ENCODE results near the gene CADPS2.

CADPS2 gene

DNA sequence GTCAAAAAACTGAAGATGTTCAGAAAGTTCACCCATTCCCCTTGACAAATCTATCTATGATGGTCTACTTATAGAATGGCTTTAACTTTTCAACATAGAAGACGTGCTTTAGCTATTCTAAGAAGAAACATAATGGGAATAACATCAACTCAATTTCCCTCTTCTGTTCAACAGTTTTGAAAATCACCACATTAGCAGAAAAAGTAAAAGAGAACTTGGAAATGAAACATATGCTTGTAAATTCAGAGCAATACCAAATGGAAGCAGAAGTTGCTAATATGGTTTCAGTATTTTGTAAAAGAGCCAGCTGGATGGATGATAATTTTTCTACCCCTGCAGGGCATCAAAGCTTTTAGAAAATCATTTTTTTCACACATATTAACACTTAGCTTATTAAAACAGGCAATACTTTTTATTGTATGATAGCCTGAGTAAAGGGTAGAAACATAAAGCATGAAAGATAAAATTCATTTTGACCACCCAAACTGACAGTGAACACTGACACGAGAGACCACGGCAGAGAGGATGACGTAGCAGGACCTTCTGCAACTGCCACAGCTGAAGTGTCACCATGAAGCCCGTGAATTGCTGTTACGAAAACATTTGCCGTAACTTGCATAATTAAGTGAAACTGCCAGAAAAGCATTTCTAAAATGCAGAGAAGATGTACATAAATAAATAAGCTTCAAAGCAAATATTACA, 542.5 kb downstream of the CADPS2 start:
- no peak for FAIRE-seq

DNA sequence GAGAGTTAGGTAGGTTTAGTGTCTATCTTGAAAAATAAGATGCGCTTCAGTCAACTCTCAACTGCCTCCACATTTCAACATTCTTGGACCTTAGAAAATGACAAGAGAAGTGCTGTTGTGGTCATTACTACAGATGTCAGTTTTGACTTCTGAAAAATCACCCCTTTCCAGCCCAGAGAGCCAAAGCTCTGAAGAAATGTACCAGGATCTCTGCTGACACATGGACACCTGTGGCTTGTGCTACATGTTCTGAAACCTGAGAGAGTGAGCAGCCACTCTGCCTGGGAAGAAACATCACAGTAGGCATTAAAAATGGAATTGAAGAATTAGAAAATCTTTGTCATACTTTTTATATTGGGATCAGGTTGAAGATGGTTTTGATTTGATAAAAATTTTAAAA, 545.8 kb downstream of the CADPS2 start:
- no peak for FAIRE-seq

DNA sequence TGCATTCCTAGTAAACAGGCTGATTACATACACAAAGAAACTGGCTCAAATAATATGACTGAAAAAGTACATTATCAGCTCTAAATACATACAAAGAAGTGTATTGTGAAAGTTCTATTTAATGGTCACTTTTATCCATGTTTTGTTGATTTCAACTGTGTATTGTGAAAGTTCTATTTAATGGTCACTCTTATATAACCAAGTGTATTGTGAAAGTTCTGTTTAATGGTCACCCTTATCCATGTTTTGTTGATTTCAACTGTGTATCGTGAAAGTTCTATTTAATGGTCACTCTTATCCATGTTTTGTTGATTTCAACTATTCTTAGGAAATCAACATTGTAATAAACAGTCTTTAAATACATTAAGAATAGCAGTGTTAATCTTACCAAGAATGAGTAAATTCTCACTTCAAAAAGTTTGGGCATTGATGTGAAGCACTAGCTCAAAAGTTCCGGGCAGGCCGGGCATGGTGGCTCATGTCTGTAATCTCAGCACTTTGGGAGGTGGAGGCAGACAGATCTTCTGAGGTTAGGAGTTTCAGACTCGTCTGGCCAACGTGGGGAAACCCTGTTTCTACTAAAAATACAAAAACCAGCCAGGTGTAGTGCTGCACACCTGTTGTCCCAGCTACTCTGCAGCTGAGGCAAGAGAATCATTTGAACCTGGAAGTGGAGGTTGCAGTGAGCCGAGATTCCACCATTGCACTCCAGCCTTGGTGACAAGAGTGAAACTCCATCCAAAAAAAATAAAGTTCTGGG, 546.9 kb downstream of the CADPS2 start:
- FAIRE-seq, result no peak

DNA sequence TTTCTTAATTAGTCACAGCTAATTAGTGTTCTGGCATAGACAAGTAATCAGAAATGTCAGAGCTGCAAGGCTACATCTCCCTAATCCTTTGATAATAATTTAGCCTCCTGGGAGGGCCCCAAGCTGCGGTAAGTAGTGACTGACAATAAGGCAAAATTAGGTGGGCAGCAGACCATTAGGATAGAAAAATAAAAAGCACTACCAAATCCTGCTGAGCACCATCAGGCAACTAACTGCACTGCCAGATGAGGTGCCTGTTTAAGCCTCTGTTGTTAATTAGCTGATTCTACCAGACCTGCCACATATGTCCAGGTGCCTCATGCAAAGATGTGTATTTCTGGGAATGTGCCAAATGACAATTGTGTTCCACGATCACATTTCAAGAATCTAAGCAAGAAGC, 549.2 kb downstream of the CADPS2 start:
- no peak for FAIRE-seq

DNA sequence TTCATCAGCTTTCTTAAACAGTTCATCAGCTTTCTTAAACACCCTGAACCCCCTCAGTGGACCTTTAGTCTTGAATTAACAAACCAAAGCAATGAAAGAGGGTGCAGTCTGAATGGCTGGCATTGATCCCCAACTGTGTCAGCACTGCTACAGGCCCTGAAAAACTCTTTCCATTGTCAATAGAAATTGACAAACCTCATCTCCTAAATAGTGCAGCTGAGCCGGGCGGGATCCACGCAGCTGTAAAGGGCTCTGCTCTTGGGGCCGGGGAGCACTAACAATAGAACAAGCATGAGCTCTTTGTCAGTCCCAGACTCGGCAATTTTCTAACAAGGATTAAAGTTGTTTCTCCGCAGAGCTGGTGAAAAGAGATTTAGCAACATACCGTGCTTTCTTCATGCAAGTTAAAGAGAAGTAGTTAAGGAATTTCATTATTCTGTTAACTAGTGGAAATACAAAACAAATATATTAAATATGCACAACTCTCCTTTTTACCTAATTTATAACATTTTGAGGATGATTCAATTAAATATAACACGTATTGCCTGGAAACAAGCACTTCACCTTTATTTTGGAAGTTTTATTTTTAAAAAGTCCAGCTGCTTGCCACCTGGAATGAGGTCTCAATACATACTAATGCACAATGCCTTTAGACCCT, 557.0 kb downstream of the CADPS2 start:
- no peak for FAIRE-seq

DNA sequence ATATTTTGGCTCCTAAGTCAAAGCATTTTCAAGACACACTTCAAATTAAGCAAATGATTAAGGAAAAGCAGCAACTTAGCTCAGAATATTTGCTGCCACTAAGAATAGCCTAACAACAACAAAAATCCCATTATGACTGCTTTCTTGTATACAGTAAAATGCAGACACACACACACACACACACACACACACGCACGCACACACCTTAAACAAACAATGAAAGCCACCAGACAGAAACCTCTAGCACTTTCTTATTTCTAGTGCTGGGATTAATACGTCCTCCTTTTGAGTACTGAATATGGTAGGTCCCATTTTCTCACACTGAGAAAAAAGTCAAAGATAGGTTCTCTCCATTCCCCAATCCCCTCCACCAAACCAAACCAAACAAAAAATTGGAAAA, 558.3 kb downstream of the CADPS2 start:
- FAIRE-seq, result no peak

DNA sequence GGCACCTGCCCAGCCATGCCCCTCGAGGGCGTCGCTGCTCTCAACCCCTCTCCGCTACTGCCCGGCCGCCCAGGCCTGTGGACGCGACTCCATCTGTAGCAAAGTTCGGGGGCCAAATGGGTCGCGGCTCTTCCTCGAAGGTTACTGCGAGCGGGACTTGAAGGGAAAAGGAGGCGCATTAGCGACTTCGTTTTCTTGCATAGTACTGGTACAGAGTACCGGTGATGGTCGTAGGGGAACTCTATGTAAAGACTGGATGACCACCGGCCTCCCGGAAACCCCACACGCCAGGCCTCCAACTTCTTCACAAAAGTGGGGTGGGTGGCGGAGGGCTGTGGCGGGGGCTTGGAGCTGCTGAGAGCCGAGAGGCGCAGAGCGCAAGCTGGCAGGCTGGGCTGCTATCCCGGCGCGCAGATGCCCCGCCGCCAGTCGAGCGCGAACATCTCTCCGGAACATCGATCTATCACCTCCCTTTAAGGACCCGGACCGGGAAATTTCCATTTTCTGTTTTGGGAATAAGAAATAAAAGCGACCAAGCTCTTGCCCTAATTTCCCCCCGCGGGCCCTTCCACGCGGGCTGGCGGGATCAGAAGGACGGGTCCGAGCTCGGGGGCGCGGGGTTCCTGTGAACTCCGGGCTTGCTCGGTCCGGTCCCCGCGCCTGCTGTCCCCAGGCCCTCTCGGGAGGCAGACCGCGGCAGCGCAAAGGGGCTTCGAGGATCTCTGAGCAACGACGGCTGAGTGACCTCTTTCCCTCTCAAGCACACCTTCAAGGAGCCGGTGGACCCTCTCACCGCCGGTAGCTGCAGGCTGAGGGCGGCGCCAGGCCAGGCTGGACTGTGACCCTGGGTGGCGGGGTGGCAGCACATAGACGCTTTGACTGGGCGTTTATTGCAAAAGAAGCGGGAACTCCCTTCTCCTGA, 569.5 kb downstream of the CADPS2 start:
- no peak for FAIRE-seq

DNA sequence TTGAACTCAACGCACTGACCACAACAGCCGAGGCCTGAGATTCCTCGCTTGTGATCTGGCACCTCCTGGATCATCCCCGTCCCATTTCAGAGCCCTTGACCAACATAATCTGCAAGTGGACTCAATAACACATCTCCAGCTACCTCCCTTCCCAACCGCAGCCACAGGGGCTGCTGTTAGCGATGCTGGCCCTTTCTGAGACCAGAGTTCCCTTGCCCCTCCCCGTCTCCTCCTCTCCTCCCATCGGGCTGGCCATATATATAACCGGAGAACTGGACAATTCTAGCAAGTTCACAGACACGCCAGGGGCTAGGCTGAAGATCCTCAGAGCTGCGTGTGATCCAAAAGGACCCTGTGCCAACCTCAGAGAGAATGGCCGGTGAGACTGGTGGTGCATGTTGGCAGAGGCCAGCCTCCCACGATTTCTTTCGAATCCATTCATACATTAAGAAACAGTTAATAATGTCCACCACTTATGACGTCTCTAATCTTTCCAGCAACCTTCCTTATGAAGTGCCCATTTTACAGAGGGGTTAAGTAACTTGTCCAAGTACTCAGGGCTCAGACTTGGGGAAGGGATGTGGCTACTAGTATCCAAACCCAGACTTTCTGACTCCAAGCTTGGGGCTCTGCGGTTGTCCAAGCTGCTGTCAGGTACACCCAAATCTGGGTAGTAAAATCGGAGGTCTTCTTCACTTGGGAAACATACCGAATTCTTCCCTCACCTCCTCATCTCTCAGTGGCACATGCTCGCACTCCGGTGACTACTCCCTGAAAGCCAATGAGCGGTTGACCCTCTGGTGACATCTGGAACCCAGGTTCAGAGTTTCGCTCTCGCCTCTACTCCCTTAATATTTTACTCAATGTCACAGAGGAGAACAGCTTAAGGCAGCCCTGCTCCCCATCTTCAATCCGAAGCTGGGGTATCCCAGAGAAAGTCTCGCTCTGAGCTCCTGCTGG, 570.5 kb downstream of the CADPS2 start:
- no peak for FAIRE-seq

DNA sequence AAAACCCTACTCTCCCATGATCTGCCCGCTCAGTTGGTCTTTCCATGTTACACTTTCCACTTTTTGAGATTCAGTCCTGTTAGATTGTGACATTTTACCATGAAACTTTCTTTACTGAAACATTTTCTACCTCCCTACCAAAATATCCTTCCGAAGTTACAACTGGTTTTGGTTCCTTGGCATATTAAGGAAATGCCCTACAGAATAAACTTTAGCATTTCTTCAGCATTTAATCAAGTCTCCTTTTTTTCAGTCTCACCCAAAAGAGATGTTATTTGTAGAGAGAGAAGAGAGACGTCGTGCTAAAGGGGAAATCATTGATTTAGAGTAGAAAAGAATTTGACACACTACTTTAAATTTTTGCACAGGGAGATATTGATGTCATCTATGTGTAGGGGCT, 572.0 kb downstream of the CADPS2 start:
- FAIRE-seq, result no peak

DNA sequence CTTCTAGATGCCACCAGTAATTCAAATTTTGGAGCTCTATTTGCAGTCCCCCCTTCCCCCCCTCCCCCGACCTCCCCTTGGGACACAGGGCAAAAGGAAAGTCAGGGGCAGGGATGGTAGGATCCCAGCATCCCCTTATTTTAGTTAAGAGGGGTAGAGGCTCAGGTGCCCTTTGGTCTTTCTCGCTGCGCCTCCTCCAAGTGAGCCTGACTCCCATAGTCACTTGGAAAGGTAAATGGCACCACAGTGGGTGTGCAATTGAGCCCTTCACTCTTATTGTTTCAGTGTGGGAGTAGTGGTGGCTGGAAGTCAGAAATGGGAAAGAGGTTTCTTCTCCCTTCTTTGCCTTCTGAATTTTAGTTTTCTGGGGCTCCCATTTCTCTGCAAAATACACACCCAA, 573.5 kb downstream of the CADPS2 start:
- no peak for FAIRE-seq

DNA sequence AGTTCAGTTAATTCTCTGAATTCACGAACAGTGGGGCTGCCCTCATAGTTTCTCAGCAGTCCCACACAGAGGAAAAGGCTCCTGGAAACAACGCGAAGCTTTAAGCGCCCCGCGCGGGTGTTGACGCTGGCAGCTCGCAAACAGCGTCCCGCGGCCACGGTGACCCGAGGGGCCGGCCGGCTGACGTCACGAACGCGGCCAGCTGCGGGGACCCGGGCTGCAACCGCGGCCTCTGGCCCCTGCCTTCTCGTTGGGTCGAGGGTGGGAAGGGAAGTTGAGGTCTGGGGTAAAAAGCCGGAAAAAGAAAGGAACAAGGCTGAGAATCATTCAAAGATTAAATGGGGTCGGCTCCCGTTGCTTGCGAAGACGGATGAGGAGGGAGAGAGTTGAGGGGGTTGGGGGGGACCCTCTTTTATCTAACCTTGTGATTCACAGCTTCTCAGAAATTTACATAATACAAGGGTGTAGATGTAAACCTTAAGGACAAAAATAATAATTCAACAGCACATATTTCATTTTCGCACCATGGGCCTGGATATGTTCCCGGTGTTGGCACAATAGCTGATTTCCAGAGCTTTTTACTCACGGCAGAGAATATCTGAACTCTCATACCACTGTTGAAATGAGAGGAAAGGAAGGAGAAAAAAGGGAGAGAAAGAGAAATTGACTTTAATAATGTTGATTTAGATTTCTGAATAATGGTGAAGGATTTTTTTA, 574.4 kb downstream of the CADPS2 start:
- FAIRE-seq, result no peak

DNA sequence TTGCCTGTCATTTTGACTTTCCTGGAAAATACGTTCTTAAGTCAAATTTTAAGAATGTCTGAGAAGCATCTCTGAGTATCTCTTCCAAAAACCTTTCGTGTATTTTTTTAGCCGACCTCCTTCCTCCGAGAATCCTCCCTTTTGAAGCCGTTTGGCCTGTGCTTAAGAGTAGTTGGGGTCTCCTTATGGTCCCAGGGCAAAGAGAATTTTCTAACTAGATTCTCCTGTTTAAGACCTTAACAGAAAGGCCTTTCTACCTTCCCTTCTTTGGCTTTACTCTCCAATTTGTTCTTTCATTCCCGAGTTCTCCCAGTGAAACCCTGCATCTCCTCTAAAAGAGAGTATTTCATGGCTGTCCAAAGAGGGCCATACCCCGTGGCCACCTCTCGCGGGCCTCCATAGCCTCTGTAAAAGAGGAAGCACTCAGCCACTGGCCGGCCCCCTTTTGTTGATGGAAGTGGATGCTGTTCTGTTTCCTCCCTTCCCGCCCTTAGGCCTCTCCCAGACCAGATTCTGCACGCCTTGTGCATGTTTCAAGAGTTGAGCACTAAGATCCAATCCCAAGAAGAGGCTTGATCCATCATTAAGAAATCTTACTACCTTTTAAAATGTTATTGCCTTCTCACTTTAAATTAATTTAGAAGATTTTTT, 575.1 kb downstream of the CADPS2 start:
- FAIRE-seq, result no peak

DNA sequence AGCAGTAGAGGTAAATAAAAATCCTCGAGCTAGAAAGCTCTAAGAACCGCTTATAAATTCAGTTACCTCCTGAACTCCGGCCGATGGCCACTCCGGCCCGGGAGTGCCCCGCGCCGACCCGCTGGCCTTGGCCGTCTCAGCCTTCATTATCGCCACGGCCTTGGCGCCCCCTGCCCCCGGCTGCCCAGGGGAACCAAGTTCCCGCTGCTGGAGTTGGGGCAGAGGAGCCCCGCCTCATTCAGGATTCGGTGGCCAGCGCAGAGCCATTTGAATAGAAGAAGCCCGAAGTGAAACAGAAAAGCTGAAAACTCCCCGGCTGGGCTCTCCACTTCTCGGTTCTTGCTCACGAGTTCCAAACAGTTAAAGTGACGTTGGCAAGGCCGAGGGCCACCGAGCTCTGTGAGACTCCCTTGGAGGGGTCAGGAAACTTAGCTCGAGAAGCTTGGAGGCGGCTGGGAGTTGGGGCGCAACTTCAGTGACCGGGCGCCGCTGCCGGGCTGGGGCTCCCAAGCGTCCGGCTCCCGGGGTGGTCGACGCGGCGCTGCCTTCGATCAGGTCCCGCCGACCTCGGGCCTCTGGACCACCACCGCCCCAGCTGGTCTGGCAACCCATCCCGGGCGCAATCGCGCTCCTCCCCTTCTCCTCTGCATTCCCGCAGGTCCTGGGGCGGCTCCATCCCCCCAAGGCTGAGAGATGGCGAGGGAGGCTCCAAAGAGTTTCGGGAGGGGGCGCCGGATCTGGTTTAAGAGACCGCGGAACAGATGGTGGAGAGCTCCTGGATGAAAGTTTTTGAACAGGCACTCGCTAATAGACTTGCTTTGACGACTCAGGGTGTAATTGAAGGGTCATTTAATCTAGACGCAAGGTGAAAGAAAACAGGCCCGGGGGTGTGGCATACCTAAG, 575.9 kb downstream of the CADPS2 start:
- no peak for FAIRE-seq

DNA sequence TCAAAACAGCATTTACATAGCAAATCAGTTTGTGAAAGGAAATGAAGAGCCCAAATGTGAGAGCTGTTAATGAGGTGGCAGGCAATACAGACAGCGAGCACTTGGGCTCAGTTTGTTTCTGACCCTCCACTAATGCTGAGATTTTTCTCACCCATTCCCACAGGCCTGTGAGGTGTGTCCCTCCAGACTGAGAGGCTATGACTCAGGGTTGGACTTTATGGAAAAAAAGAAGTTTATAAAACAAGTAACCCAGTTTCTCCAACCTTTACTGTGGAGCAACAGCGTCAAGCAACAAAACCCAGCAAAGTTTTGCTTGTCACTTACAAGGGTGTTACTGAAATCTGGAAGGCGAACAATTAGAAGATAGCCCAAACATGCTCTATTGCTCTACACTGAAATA, 576.8 kb downstream of the CADPS2 start:
- FAIRE-seq, result no peak

DNA sequence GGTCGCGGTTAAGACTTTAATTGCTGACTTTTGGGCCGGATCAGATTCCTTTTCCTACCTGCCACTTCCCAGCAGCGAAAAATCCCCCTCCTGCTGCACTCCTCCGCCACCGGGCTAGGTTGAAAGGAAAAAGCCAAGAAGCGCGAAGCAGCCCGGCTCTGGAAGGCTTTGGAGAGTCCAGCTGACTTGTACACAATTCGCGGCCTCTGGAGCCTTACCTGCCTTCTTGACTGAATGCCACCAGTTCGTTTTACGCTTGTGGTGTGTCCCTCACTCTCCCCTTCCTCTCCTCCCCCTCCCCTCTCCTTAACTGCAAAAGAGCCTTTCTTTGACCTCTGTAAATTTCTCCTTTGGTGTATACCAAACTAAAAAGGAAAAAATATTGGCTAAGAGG, 579.0 kb downstream of the CADPS2 start:
- no peak for FAIRE-seq

DNA sequence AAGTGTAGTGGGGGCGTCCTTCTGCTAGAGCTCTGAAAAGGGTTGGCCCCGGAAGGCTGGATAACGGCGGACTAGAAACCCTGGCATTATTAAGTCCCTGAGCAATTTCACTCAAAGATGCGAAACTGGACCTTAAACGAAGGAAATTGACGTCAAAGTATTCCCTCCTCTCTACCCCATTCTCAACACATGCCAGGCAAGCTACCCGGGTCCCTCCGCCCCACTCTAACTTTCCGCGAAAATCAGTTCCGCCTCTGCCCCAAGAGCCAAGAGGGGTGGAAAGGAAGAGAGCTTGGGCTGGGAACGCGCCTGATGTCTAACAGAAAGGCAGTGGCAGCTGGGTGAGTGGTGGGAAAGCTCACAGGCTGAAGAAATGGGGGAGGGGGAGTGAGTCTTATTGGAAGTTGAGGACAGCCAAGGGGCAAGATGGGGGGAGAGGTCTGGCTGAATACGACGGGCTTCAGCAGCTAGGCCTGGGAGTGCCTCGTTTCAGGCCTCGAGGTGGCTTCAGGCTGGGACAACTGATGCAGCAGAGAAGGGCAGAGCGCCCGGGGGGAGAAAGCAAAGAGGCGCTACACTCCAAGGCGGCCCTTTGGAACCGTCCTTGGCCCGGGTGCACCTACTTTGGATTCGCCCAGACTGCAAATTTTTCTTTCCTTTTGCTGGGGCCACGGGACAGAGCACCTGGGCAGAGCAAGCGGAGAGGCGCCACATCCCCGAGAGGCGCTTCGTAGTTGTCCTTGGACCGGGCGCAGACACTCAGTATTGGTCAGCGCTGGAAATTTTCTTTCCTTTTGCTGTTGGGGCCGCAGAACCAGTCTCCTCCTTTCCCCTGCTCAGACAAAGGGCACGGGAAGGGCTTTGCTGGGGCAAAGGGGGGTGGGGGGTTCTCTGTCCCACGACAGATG, 579.7 kb downstream of the CADPS2 start:
- FAIRE-seq, result no peak

DNA sequence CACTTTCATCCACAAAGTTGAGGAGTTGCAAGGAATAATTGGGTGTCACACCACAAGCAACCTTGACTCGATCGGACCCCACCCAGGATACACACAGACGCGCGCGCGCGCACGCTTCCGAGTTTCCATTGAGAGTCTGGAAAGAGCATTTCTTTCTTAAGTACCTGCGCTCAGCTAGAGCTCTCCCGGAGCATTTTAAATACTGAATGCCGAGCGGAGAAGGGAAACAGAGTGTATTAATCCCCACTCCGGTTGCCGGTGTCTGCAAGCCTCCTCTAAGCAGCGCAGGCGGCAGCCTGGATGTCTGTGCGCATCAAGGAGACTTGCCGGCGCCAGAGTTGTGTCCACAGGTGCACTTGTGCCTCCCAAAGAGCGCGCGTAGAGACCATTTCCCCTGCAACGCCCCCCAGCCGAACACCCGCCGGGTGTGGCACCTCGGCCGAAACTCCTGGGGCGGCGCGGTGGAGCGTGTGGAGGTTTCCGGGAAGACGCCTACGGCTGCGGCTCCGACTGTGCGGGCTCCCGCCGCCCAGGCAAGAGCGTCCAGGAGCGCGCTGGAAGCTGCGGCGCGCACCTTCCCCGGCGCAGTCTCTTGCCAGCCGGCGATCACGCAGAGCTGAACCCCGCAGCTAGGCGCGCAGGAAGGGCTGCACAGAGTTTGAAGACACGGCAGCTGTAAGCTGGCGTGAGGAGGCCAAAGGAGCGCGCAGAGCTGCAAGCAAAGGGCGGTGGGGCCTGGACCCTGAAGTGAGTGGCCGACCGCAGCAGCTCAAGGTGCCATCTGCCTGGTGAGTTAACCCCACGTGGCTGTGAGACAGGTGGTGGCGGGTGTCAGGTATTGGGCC, 580.6 kb downstream of the CADPS2 start:
- FAIRE-seq, result no peak

Measured in G401.6 (cell line).